AG04450 (cell line): ENCODE data around the gene TMEM62. TPM values are rescaled to one million over a fixed set of nuclear protein-coding genes. Genes with fewer than 3 reads are reported as not detected.
A peak's percentile ranks its signal among the peaks of the same experiment; 100 is the strongest.
"Not testable (repeated sequence)": the region's sequence is repeated elsewhere in the genome, so short reads cannot be mapped to it uniquely, and the experiment has no call there.

ENCODE experiments used
- CTCF ChIA-PET: fragments of 300-600, 350-600 bp; formaldehyde crosslinking; extraction: SDS; loops from one replicate; lab custom pipeline; 2022; ENCODE audit warnings: antibody characterized with exemption, inconsistent platforms; lab: Charles Lee
- POLR2A ChIA-PET: fragments of 350-600 bp; formaldehyde crosslinking; extraction: SDS; loops from one replicate; lab custom pipeline; 2021; ENCODE audit warnings: antibody characterized with exemption, inconsistent platforms; lab: Yijun Ruan, JAX
- DNase-seq: peaks from one replicate; pipeline ENCODE4 v3.0.0-alpha.2; 2011; ENCODE audit warnings: low read depth, low spot score
- H3K27ac ChIP-seq: one replicate; pipeline ENCODE4 v1.5.1; 2012; ENCODE audit warnings: low read depth, low read length, control low read depth
- H3K27me3 ChIP-seq: one replicate; pipeline ENCODE4 v1.6.0; 2012; ENCODE audit warnings: low read length; ENCODE audit not compliant: control insufficient read depth, insufficient read depth
- H3K4me3 ChIP-seq: 2 replicates; pipeline ENCODE4 v1.5.1; 2011; ENCODE audit warnings: mild to moderate bottlenecking, low read depth, low read length, control low read depth
- H3K9me3 ChIP-seq: 2 replicates; pipeline ENCODE4 v1.5.1; 2012; ENCODE audit warnings: low read length; ENCODE audit not compliant: control insufficient read depth, insufficient read depth
- polyA plus RNA-seq: library from polyadenylated mRNA; depleted of rRNA; stranded (reverse); fragments of >200 nt; gene quantifications from 2 replicates; pipeline ENCODE4 v1.2.3, GENCODE V29; 2011
- TF ChIP-seq, protein P1 (sequence below): IDR thresholded peaks from 2 replicates; pipeline ENCODE4 v1.5.1; 2011; ENCODE audit warnings: low read depth, low read length, control low read depth, inconsistent platforms

Gene TMEM62
- polyA plus RNA-seq, 1 experiment, result 4.3 TPM

DNA sequence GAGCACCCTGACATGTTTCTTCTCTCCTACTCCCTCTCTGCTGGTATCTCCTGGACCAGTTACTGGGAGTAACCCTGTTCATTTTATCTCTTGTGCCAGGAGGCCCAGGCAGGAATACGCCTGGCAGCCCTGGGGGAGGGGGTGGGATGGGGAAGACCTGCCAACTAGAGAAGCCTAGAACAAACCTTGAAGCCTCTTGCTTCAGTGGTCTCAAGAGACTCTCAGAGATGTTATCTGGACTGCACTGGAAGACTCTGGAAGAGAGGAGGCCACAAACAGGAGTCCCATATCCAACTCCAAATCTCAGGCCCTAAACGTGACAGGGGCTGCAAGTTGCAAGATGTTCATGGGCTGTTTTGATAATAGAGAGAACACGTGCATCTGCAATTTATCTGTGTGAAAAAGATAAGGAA is 87.6 kb downstream of the TMEM62 start, which contains the start of gene EPB42:
Gene EPB42, minus strand, starts transcription at position 28 of the 413 bp plus-strand sequence. CDS start 193 bp downstream, outside the sequence.
- Histone ChIP-seq H3K27ac (no peak within 1 kb of the TSS), H3K4me3 (no peak within 1 kb of the TSS), H3K27me3 (peaks cover 15% of the 10 kb centered on the region), H3K9me3 (no peaks in the 10 kb centered on the region)
- DNase-seq, result no peak
- ChIA-PET CTCF (interaction anchor here (0.6 kb wide), 1 partner anchor 16 kb away, joined by 3 read pairs; no protein-coding TSS in a partner anchor), POLR2A (no interaction called here)
- TF ChIP-seq, protein P1, sequence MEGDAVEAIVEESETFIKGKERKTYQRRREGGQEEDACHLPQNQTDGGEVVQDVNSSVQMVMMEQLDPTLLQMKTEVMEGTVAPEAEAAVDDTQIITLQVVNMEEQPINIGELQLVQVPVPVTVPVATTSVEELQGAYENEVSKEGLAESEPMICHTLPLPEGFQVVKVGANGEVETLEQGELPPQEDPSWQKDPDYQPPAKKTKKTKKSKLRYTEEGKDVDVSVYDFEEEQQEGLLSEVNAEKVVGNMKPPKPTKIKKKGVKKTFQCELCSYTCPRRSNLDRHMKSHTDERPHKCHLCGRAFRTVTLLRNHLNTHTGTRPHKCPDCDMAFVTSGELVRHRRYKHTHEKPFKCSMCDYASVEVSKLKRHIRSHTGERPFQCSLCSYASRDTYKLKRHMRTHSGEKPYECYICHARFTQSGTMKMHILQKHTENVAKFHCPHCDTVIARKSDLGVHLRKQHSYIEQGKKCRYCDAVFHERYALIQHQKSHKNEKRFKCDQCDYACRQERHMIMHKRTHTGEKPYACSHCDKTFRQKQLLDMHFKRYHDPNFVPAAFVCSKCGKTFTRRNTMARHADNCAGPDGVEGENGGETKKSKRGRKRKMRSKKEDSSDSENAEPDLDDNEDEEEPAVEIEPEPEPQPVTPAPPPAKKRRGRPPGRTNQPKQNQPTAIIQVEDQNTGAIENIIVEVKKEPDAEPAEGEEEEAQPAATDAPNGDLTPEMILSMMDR, result no peak

DNA sequence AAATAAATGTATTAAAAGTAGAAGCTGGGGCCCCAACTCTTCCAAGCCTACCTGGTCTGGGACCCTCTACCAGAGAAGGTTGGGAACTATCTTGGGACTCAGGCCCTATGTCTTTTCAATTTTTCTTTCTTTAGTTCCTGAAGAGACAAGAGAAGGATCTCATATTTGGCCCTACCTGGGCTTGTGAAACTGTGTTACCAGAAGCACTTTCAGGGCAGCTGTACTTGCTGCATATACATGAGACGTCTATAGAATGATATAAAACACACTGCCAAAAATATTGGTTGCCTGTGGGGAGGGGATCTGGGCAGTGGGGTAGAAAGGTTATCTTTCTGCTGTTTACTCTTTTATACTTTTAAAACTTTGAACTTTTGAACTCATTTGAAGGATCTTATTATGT is 88.0 kb downstream of the TMEM62 start:
- TF ChIP-seq, protein P1, result no peak
- Histone ChIP-seq H3K27ac (no peak overlapping the region), H3K9me3 (no peaks in the 10 kb centered on the region; the same call in 1 of the 2 replicates), H3K4me3 (no peak overlapping the region), H3K27me3 (peaks cover 15% of the 10 kb centered on the region)
- DNase-seq, result no peak
- POLR2A ChIA-PET, result no interaction called here
- CTCF ChIA-PET, result interaction anchor here (0.6 kb wide), 1 partner anchor 17 kb away, joined by 3 read pairs; no protein-coding TSS in a partner anchor

DNA sequence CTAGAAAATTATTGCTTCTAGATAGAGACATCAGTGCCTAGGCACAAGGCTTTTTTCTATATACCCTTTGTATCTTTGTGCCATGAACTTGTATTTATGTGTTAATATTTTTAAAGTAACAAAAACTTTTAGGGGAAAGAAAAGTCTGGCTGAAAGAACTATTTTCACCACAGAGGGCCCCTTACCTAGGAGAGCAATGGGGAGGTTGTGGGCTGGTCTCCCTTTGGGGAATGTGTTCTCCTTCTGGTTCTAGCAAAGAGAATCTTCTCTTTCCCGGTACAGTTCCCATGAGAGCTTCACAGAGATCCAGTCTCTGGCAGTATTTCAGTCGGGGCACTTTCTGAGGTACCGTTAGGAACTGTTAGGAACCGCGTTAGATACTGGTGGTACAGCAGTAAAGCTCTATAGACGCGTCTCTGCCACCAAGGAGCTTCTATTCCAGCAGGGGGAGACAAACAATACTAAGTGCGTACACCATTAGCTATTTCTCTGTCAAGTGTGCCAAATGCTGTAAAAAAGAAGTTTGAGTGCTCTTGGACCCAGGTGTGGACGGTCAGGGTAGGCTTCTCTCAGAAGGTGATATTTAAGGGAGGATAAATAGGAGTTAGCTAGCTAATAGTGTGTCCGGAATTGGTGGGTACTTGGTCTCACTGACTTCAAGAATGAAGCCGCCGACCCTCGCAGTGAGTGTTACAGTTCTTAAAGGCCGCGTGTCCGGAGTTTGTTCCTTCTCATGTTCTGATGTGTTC is 92.0 kb downstream of the TMEM62 start:
- Histone ChIP-seq H3K27me3 (peaks cover 15% of the 10 kb centered on the region), H3K4me3 (no peak overlapping the region), H3K9me3 (no peaks in the 10 kb centered on the region; the same call in 1 of the 2 replicates), H3K27ac (no peak overlapping the region)
- CTCF ChIA-PET, result interaction anchor here (0.6 to 4.5 kb wide), 28 partner anchors 9 to 202 kb away, joined by 3 to 160 read pairs (median 4); partner anchors contain the start of genes TGM5 and TGM7
- peak; percentile 11 for DNase-seq
- POLR2A ChIA-PET, result interaction anchor here (1.0 kb wide), 1 partner anchor 60 kb away, joined by 4 read pairs; no protein-coding TSS in a partner anchor
- TF ChIP-seq, protein P1, result peak; percentile 83

DNA sequence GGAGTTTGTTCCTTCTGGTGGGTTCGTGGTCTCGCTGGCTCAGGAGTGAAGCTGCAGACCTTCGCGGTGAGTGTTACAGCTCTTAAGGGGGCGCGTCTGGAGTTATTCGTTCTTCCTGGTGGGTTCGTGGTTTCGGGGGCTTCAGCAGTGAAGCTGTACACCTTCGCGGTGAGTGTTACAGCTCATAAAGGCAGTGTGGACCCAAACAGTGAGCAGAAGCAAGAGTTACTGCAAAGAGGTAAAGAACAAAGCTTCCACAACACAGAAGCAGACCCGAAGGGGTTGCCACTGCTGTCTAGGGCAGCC is 92.5 kb downstream of the TMEM62 start:
- not testable (repeated sequence) for H3K9me3 ChIP-seq, H3K4me3 ChIP-seq, H3K27ac ChIP-seq, DNase-seq
- peaks cover 15% of the 10 kb centered on the region for H3K27me3 ChIP-seq
- ChIA-PET POLR2A (interaction anchor here (1.0 kb wide), 1 partner anchor 60 kb away, joined by 4 read pairs; no protein-coding TSS in a partner anchor), CTCF (interaction anchor here (0.7 to 4.5 kb wide), 24 partner anchors 9 to 175 kb away, joined by 3 to 160 read pairs (median 5); partner anchors contain the start of genes TGM5 and TGM7)

DNA sequence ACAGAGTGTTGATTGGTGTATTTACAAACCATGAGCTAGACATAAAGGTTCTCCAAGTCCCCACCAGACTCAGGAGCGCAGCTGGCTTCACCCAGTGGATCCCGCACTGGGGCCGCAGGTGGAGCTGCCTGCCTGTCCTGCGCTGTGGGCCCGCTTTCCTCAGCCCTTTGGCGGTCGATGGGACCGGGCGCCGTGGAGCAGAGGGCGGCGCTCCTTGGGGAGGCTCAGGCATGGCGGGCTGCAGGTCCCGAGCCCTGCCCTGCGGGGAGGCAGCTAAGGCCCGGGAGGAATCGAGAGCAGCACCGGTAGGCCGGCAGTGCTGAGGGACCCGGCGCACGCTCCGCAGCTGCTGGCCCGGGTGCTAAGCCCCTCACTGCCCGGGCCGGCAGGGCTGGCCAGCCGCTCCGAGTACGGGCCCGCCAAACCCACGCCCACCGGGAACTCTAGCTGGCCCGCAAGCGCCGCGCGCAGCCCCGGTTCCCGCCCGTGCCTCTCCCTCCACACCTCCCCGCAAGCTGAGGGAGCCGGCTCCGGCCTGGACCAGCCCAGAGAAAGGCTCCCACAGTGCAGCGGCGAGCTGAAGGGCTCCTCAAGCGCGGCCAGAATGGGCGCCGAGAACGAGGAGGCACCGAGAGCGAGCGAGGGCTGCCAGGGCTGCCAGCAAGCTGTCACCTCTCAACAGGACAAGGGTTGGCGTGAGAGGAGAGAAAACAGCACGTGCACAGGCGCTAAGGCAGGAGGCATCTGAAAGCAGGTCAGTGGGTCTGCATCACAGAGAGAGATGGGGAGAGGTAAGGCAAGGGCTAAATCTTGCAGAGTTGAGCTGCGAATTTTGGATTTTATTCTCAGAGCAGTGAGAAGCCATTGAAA is 93.3 kb downstream of the TMEM62 start:
- ChIA-PET CTCF (interaction anchor here (0.9 to 4.5 kb wide), 14 partner anchors 8 to 176 kb away, joined by 3 to 160 read pairs (median 6); partner anchors contain the start of gene TGM5), POLR2A (no interaction called here)
- DNase-seq, result no peak
- TF ChIP-seq, protein P1, result no peak
- H3K9me3 ChIP-seq, result no peaks in the 10 kb centered on the region; the same call in 1 of the 2 replicates
- H3K27me3 ChIP-seq, result peaks cover 10% of the 10 kb centered on the region
- no peak overlapping the region for H3K27ac ChIP-seq
- no peak overlapping the region for H3K4me3 ChIP-seq
